Measurements from ENCODE around the gene AK4. TPM values are rescaled to one million over a fixed set of nuclear protein-coding genes. Genes with fewer than 3 reads are reported as not detected.

The AK4 gene
- total and polyA plus RNA-seq, 5 experiments from 2014 or later: 0.19 to 0.91 TPM; not detected in 3

DNA sequence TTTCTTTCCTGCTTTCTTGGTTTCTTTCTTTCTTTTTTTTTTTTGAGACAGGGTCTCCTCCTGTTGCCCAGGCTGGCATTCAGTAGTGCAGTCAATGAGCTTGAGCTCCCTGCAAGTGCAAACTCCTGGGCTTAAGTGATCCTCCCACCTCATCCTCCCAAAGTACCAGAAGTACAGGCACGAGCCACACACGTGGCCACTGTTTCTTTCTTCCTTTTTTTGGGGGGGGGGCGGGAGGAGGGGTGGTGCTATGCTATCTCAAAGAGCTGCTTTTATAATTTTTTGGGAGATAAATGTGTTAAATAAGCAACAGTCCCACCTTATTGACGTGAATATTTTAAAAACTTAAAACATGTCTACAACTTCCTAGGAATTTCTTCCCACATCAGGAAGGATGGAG is 42.2 kb downstream of the AK4 start:
- Mint-ChIP-seq H3K36me3 (peaks cover 0 to 3% (median 0%) of the 10 kb centered on the region in 3 donors), H3K4me3 (no peak overlapping the region), H3K4me1 (no peaks in the 10 kb centered on the region), H3K27me3 (peaks cover 0 to 9% (median 0%) of the 10 kb centered on the region in 5 donors), H3K27ac (no peak overlapping the region), H3K9me3 (no peaks in the 10 kb centered on the region)
- DNase-seq (no peak), ATAC-seq (no peak)
- POLR2A ChIA-PET: no interaction called here

DNA sequence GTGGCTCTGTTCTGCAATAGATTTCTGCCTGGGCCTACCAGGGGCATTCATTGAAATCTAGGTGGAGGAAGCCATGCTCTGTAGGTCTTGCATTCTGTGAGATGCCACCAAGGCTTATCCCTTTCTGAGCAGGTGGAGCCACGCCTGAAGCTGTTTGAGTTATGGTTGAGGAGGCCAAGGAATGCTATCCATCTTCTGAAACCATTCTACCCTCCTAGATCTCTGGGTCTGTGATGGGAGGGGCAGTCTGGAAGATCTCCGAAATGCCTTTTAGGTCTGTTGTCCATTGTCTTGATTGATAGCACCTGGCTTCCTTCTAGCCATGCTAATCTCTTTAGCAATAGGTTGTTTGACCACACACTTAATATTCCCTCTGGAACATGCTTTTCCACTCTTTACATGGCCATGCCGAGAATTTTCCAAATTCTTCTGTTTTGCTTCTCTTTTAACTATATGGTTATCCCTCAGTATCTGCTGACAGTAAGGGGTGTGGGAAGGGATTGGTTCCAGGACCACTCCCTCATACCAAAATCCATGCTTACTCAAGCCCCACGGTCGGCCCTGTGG is 45.2 kb downstream of the AK4 start:
- H3K36me3 Mint-ChIP-seq: peaks cover 0 to 3% (median 0%) of the 10 kb centered on the region in 3 donors
- peaks cover 0 to 5% (median under 1%) of the 10 kb centered on the region in 5 donors for H3K27me3 Mint-ChIP-seq
- no peak overlapping the region for H3K4me3 Mint-ChIP-seq
- DNase-seq (no peak), ATAC-seq (no peak)
- no peaks in the 10 kb centered on the region for H3K9me3 Mint-ChIP-seq
- H3K4me1 Mint-ChIP-seq: peaks cover 0 to 2% (median 0%) of the 10 kb centered on the region in 4 donors
- H3K27ac Mint-ChIP-seq: no peak overlapping the region
- POLR2A ChIA-PET: no interaction called here

DNA sequence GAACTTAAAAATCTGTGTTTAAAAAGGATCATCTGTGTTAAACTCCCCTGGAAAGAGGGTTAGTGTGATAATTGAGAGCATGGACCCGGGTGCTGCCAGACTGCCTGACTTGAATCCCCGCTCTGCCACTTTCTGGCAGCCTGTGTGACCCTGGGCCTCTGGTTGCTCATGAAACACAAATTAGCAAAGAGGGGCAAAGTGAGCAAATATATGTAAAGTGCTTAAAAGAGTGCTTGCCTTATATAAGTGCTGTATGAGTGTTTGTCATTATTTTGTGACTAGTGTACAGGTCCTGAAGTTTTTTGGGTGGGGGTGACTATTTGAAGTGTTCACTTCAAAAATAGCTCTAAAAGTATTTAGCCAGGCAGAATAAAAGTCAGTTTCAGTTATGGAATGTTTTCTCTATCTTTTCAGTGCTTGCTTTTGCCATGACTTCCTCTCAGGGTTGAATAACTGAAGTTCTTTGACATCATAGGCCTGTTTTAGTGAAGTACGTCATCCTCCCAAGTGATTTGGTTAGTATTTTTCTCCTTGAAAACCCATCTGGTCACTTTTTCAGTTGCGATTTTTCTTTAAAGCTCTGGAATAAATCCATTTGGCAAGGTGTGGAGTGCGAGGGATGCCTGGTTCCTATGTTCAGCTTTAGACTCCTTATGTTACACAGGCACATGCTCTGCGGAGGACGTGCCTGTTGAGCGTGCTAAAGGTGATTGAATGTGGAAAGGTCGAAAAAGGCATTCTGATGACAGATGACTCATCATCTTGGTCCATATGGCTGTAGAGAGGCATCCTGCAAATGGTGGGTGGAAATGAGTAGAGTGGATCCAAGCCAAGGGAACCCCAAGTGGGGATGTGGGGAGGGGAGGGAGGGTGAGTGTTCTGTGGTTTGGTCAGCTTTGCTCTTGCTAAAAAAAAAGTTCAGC is 47.8 kb downstream of the AK4 start:
- Mint-ChIP-seq H3K36me3 (peaks cover 0 to 3% (median 0%) of the 10 kb centered on the region in 3 donors), H3K27me3 (peaks cover 0 to 7% (median 2%) of the 10 kb centered on the region in 5 donors), H3K9me3 (no peaks in the 10 kb centered on the region), H3K27ac (no peak overlapping the region), H3K4me3 (no peak overlapping the region), H3K4me1 (peaks cover 0 to 2% (median 0%) of the 10 kb centered on the region in 4 donors)
- no peak for DNase-seq
- POLR2A ChIA-PET: no interaction called here
- no peak for ATAC-seq

DNA sequence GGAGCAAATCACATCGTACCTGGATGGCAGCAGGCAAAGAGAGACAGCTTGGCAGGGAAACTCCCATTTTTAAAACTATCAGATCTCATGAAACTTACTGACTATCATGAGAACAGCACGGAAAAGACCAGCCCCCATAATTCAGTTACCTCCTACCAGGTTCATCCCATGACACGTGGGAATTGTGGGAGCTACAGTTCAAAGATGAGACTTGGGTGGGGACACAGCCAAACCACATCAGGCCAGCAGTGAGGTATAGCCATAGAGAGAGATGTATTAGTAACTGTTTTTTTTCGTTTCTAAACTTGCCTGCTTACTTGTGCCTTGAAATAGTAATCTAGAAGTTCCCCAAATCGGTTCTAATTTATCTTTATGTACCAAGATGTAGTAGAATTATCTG is 48.9 kb downstream of the AK4 start:
- H3K27ac Mint-ChIP-seq: no peak overlapping the region
- H3K27me3 Mint-ChIP-seq: peaks cover 3 to 12% (median 10%) of the 10 kb centered on the region in 5 donors
- H3K4me3 Mint-ChIP-seq: no peak overlapping the region
- POLR2A ChIA-PET: no interaction called here
- no peaks in the 10 kb centered on the region for H3K9me3 Mint-ChIP-seq
- DNase-seq (no peak), ATAC-seq (no peak)
- H3K36me3 Mint-ChIP-seq: no peaks in the 10 kb centered on the region
- peaks cover 0 to 2% (median 0%) of the 10 kb centered on the region in 4 donors for H3K4me1 Mint-ChIP-seq

DNA sequence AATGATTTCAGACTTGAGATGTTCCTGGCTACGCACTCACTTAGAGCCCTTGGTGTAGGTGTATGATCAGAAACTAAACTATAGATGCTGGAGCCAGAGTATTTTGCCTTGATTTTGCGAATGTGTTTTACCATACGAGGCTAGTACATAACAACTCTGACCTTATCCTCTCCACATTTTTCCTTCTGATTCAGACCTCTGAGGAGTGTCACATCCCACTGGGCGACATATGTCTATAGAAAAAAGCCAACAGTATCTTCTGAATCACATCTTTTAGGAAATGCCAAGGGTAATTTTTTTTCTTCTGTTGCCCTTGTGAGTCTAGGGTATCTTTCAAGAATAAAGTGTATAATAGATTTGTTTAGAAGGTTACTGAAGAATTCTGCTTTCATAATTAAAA is 49.6 kb downstream of the AK4 start:
- ATAC-seq (no peak), DNase-seq (no peak)
- no peak overlapping the region for H3K4me3 Mint-ChIP-seq
- POLR2A ChIA-PET: no interaction called here
- H3K27ac Mint-ChIP-seq: no peak overlapping the region
- peaks cover 3 to 12% (median 11%) of the 10 kb centered on the region in 5 donors for H3K27me3 Mint-ChIP-seq
- peaks cover 0 to 2% (median 0%) of the 10 kb centered on the region in 4 donors for H3K4me1 Mint-ChIP-seq
- H3K36me3 Mint-ChIP-seq: no peaks in the 10 kb centered on the region
- no peaks in the 10 kb centered on the region for H3K9me3 Mint-ChIP-seq

DNA sequence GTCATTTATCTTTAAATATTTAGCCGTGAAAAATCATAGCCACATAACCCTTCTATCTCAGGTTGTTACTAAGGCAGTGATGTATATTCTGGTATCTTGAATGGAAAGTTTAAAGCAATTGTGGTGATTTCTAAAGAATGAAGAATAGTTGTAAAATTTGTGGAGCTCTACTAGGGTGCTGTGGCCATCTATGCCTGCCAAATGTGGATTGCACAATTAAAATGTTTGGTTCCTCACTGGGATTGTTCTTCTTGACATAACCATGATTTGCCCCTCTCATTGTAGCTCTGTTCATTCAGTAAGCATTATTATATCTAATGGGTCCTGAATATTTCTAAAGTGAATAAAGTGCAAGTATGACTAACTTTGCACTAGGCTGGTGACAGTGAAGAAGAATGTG is 50.1 kb downstream of the AK4 start:
- H3K36me3 Mint-ChIP-seq: no peaks in the 10 kb centered on the region
- POLR2A ChIA-PET: no interaction called here
- H3K27me3 Mint-ChIP-seq: peaks cover 3 to 12% (median 11%) of the 10 kb centered on the region in 5 donors
- H3K9me3 Mint-ChIP-seq: no peaks in the 10 kb centered on the region
- no peak for DNase-seq
- no peak for ATAC-seq
- peaks cover 0 to 2% (median 0%) of the 10 kb centered on the region in 4 donors for H3K4me1 Mint-ChIP-seq
- H3K27ac Mint-ChIP-seq: no peak overlapping the region
- H3K4me3 Mint-ChIP-seq: no peak overlapping the region

DNA sequence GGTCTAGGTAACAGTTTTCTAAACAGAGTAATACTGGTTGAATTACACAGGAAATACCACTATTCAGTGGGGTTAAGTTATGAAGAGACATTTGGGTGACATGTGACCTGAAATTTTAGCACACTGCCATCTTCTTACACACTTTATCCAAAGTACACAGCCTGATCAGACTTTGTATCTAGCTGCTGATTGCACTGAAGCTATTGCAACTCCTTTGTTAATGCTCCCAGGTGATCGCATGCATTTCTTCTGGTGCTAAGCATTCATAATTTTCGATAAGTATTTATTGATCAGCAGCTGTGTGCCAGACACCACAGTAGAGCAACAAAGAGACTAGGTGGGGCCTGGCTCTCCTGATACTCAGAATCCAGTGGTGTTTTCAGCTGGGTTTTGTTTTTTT is 52.4 kb downstream of the AK4 start:
- POLR2A ChIA-PET: no interaction called here
- peaks cover 0 to 2% (median 0%) of the 10 kb centered on the region in 4 donors for H3K4me1 Mint-ChIP-seq

DNA sequence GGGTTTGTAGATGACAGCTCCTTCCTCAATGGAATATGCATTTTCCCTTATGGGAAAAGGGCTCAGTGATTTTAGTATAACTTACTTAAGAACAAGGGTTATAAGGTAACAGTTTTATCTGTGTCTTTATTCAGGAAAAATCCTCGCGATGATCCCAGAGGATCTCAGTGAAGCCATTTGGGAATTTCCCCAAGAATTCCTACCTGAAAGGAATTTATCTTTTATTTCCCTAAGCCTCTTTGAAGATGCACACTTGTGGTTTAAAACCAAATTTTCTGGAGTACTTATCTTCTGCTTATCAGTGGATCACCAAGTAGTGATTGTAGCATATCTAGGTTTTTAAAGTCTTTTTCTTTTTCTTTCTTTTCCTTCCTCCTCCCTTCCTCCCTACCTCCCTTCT is 58.8 kb downstream of the AK4 start:
- DNase-seq: no peak
- no peak for ATAC-seq
- peaks cover 0 to 8% (median 3%) of the 10 kb centered on the region in 4 donors for H3K4me1 Mint-ChIP-seq
- no peaks in the 10 kb centered on the region for H3K36me3 Mint-ChIP-seq
- H3K9me3 Mint-ChIP-seq: no peaks in the 10 kb centered on the region
- H3K27ac Mint-ChIP-seq: peak overlapping the region in 2 of 10 donors; percentile 31 to 38
- H3K4me3 Mint-ChIP-seq: no peak overlapping the region
- POLR2A ChIA-PET: no interaction called here
- peaks cover 2 to 7% (median 4%) of the 10 kb centered on the region in 5 donors for H3K27me3 Mint-ChIP-seq

More for the DNA sequence above, 52.4 kb downstream of the AK4 start:
- ATAC-seq: no peak
- Mint-ChIP-seq H3K27ac (no peak overlapping the region), H3K27me3 (peaks cover 3 to 11% (median 8%) of the 10 kb centered on the region in 5 donors), H3K36me3 (no peaks in the 10 kb centered on the region), H3K9me3 (no peaks in the 10 kb centered on the region), H3K4me3 (no peak overlapping the region)
- DNase-seq: no peak

DNA sequence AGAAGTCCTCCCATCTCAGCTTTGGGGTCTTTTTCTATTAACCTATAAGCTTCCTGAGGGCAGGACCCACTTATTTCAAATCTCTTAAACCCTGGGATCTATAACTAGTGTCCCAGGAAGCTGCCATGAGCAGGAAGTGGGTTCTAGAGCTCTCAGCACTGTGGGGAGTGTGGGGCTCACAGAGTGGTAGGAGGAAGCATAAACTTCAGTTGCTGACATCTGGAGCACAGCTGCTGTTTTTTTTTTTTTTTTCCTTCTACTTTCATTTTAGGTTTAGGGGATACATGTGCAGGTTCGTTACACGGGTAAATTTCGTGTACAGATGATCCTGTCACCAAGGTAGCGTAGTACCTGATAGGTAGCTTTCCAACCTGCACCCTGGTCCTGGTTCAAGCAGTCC is 59.3 kb downstream of the AK4 start:
- POLR2A ChIA-PET: no interaction called here
- no peak overlapping the region for H3K4me3 Mint-ChIP-seq
- DNase-seq (no peak), ATAC-seq (no peak)
- H3K9me3 Mint-ChIP-seq: no peaks in the 10 kb centered on the region
- no peaks in the 10 kb centered on the region for H3K36me3 Mint-ChIP-seq
- peaks cover 0 to 8% (median 3%) of the 10 kb centered on the region in 4 donors for H3K4me1 Mint-ChIP-seq
- peak overlapping the region in 1 of 10 donors; percentile 38 for H3K27ac Mint-ChIP-seq
- peaks cover 0 to 8% (median 4%) of the 10 kb centered on the region in 5 donors for H3K27me3 Mint-ChIP-seq

DNA sequence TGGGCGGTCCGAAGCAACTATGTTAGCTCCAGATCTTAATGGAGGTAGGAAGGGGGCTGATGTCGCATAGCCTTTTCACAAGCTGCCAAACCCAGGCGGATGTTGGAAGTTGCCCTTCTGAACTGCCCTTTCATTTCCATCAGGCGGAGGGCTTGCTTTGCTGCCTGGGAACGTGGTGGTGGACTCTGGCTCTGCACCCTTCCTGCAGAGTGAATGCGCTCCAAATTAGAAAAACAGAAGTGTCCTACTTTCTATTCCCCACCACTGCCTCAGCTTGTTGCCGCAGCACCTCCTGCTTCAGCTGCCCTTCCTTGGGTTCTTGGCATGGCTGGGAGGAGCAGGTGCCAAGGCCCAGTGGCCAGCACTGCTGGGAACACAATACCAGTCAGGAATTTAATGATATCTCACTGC is 60.6 kb downstream of the AK4 start:
- Mint-ChIP-seq H3K9me3 (no peaks in the 10 kb centered on the region), H3K4me3 (no peak overlapping the region), H3K27me3 (peaks cover 0 to 8% (median 4%) of the 10 kb centered on the region in 5 donors), H3K36me3 (no peaks in the 10 kb centered on the region), H3K27ac (no peak overlapping the region), H3K4me1 (peaks cover 0 to 8% (median 3%) of the 10 kb centered on the region in 4 donors)
- no peak for ATAC-seq
- DNase-seq: no peak
- POLR2A ChIA-PET: no interaction called here

DNA sequence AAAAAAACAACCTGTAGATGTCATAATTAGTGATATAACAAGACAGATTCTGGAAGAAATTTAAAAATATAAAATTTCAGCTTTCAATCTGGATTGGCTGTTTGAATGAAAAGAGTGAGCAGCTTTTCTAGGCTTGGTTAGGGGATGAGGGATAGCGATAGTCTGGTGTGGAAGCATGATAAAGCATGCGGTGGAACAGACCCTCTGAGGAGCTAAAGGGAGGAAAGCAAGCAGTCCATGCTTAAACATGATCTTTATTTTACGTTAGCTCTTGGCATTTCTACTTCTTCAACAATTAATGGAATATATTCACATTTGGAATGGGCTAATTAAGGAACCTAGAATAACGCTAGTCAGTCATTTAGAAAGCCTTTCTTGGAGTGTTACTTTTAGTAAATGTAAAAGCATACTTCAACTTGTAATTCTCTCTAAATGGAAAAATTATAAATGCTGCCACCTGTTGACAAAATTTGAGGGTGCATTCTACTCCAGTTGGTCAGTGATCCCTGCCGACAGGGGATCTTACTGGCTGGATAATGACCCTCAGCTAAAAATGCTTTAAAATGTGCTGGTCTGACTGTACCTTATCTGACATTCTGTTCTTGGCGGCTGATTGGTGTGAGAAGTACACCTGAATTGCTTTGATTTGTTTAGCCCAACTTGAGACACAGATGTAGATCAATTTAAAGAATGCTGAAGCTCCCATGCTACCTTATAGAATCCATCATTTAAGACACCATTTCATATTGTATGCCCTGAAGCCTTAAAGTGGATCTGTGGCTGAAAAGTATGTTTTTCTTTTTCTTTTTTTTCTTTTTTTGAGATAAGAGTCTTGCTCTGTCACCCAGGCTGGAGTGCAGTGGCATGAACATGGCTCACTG is 61.2 kb downstream of the AK4 start:
- Mint-ChIP-seq H3K27ac (no peak overlapping the region), H3K27me3 (peaks cover 0 to 8% (median 4%) of the 10 kb centered on the region in 5 donors), H3K4me3 (no peak overlapping the region), H3K4me1 (peaks cover 0 to 8% (median 3%) of the 10 kb centered on the region in 4 donors), H3K36me3 (no peaks in the 10 kb centered on the region), H3K9me3 (no peaks in the 10 kb centered on the region)
- DNase-seq (peak in 3 of 10 donors; percentile 9 to 22 (median 14)), ATAC-seq (no peak)
- POLR2A ChIA-PET: no interaction called here

DNA sequence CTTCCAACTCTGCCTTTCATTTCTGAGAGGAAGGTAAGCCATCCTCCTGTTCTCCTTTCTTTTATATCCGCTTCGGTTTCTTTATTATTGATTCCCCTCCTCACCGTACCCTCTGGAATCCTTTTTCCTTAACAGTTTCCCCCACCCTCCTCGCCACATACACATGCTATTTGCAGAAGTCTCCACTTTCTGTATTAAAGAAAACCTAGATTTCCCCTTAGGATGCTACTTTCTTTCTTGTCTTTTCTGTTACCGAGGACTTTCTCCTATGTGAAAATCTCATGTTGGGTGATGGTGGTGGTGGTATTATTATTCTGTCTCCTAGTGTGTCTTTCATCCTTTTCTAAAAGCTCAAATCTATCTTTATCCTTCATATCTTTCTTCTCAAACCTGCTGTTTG is 62.3 kb downstream of the AK4 start:
- POLR2A ChIA-PET: no interaction called here
- H3K27ac Mint-ChIP-seq: no peak overlapping the region
- ATAC-seq (no peak), DNase-seq (no peak)
- no peak overlapping the region for H3K4me3 Mint-ChIP-seq
- peaks cover 0 to 9% (median 4%) of the 10 kb centered on the region in 4 donors for H3K4me1 Mint-ChIP-seq
- H3K9me3 Mint-ChIP-seq: no peaks in the 10 kb centered on the region
- H3K27me3 Mint-ChIP-seq: peaks cover 0 to 8% (median 4%) of the 10 kb centered on the region in 5 donors
- no peaks in the 10 kb centered on the region for H3K36me3 Mint-ChIP-seq
